ENCODE results near the gene DSG3. TPM values are rescaled to one million over a fixed set of nuclear protein-coding genes. Genes with fewer than 3 reads are reported as not detected.

Gene DSG3
- total and polyA plus RNA-seq, 2 of the 13 experiments (the other 11 are each of a cell fraction or from before 2014, with no cell fraction given): not detected

DNA sequence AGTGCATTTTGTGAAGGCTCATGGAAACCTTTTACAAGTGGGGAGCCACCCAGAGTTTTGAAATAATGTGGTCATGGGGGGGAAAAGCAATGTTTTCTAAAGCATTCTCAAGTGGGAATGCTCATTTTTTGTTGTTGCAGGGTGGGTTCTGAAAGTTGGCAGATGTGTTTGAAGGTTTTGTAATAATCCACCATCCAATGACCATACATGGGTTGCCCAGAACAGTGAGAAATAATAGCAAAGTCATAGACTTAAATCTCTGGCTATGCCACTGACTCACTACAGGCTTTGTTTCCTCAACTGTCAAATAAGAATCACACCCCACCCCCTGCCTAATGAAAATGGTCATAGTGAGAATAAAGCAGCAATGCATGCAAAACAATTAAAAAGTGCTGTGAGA lies 2.9 kb downstream of the DSG3 start:
- Histone ChIP-seq H3K4me1 (ENCODE audit: insufficient read depth, low read length) (no peaks in the 10 kb centered on the region), H3K4me2 (ENCODE audit: low read depth, low read length) (no peak overlapping the region), H3K79me2 (ENCODE audit: insufficient read depth, low read length) (no peaks in the 10 kb centered on the region), H3K27ac (ENCODE audit: extremely low read length, insufficient read depth, low read length) (no peak overlapping the region), H3K4me3 (replicated peaks in 1 of 3; ENCODE audit: insufficient read depth in 1 of 3, low read depth in 2 of 3, low read length in 3 of 3) (no peak overlapping the region), H3K36me3 (replicated peaks in 1 of 2; ENCODE audit: control insufficient read depth in 1 of 2, insufficient read depth in 2 of 2, low read length in 2 of 2) (no peaks in the 10 kb centered on the region), H2AFZ (ENCODE audit: low read length) (no peak overlapping the region), H3K9me3 (ENCODE audit: low read length) (no peaks in the 10 kb centered on the region), H3K27me3 (ENCODE audit: control insufficient read depth in 1 of 2, insufficient read depth in 2 of 2, low read length in 2 of 2) (no peaks in the 10 kb centered on the region), H4K20me1 (ENCODE audit: insufficient read depth, low read length) (no peaks in the 10 kb centered on the region), H3K9ac (ENCODE audit: insufficient read depth, low read depth, low read length) (no peak overlapping the region)
- no peak for FAIRE-seq
- BruUV-seq (replicated peaks): no TSS peak
- intact Hi-C loops (cut with micrococcal nuclease; ENCODE audit: unreplicated experiment) (no loop called here), in situ Hi-C loops (cut with HindIII; ENCODE audit: extremely low pct_ligation_motif_present, low pct_unique_long_range_greater_than_20kb) (no loop called here)
- ChIA-PET CTCF (ENCODE audit: low intra/inter-chr PET ratio, low total read pairs) (no interaction called here), POLR2A (no interaction called here)
- ATAC-seq: no peak
- TF ChIP-seq ZNF143 (CRISPR knock-in tag; IDR thresholded peaks at IDR 0.05) (no peak), ZNF496 (CRISPR knock-in tag; IDR thresholded peaks at IDR 0.05; ENCODE audit: insufficient replicate concordance) (no peak), SMARCE1 (IDR thresholded peaks at IDR 0.05; ENCODE audit: borderline replicate concordance) (no peak), ZNF549 (CRISPR knock-in tag; IDR thresholded peaks at IDR 0.05) (no peak), ZNF280D (CRISPR knock-in tag; IDR thresholded peaks at IDR 0.05) (no peak), ZNF501 (CRISPR knock-in tag; IDR thresholded peaks at IDR 0.05) (no peak), SIN3B (IDR thresholded peaks at IDR 0.05; ENCODE audit: low read length) (no peak), ELF3 (CRISPR knock-in tag; IDR thresholded peaks at IDR 0.05) (no peak), KLF16 (CRISPR knock-in tag; IDR thresholded peaks at IDR 0.05) (no peak), AHR (CRISPR knock-in tag; IDR thresholded peaks at IDR 0.05) (no peak), SKI (IDR thresholded peaks at IDR 0.05; ENCODE audit: partially characterized antibody) (no peak), SYNCRIP (IDR thresholded peaks at IDR 0.05; ENCODE audit: insufficient read depth, low read depth, low read length) (no peak), ZNF33A (CRISPR knock-in tag; IDR thresholded peaks at IDR 0.05; ENCODE audit: borderline replicate concordance) (no peak)
- DNase-seq (ENCODE audit: low spot score): no peak
